Measurements from ENCODE around the gene CASK. TPM values are rescaled to one million over a fixed set of nuclear protein-coding genes. Genes with fewer than 3 reads are reported as not detected.
"Not testable (repeated sequence)": the region's sequence is repeated elsewhere in the genome, so short reads cannot be mapped to it uniquely, and the experiment has no call there.

The CASK gene
- total RNA-seq, 6 donors from 2014 or later = 25.1 to 61.6 (median 35.3) TPM

- Histone ChIP-seq H3K4me1 (no peaks in the 10 kb centered on the region), H3K9me3 (peaks cover 0 to 17% (median 0%) of the 10 kb centered on the region in 4 donors), H3K27ac (no peak overlapping the region), H3K27me3 (no peaks in the 10 kb centered on the region), H3K36me3 (no peaks in the 10 kb centered on the region), H3K4me3 (no peak overlapping the region)
- TF ChIP-seq POLR2AphosphoS5 (IDR thresholded peaks at IDR 0.05) (no peak), CTCF (IDR thresholded peaks at IDR 0.05) (no peak), EP300 (IDR thresholded peaks at IDR 0.05) (no peak), POLR2A (IDR thresholded peaks at IDR 0.05) (no peak)
- ATAC-seq (ENCODE audit: low FRiP score in 2 of 2) (no peak), DNase-seq (no peak)
- 91 to 93% methylated on average over 3 of the region's 3 CpGs for WGBS, 2 donors
These were observed 201.1 kb downstream of the CASK start for GRCh38 chrX:41722214-41722613.

GRCh38 chrX:41721590-41721989 is 201.8 kb downstream of the CASK start:
- Histone ChIP-seq H3K27ac (no peak overlapping the region), H3K4me3 (no peak overlapping the region), H3K27me3 (no peaks in the 10 kb centered on the region), H3K4me1 (no peaks in the 10 kb centered on the region), H3K9me3 (peaks cover 0 to 23% (median 0%) of the 10 kb centered on the region in 4 donors), H3K36me3 (no peaks in the 10 kb centered on the region)
- DNase-seq (no peak), ATAC-seq (ENCODE audit: low FRiP score in 2 of 2) (no peak)
- TF ChIP-seq EP300 (IDR thresholded peaks at IDR 0.05) (no peak), POLR2A (IDR thresholded peaks at IDR 0.05) (no peak), POLR2AphosphoS5 (IDR thresholded peaks at IDR 0.05) (no peak), CTCF (IDR thresholded peaks at IDR 0.05) (no peak)
- WGBS, 2 donors = 65 to 92% methylated on average over 1 of the region's 1 CpG

- peaks cover 0 to 23% (median 0%) of the 10 kb centered on the region in 4 donors for H3K9me3 ChIP-seq
- H3K27ac ChIP-seq = no peak overlapping the region
- no peak overlapping the region for H3K4me3 ChIP-seq
- no peak for ATAC-seq (ENCODE audit: low FRiP score in 2 of 2)
- H3K36me3 ChIP-seq = no peaks in the 10 kb centered on the region
- H3K27me3 ChIP-seq = no peaks in the 10 kb centered on the region
- TF ChIP-seq POLR2AphosphoS5 (IDR thresholded peaks at IDR 0.05) (no peak), EP300 (IDR thresholded peaks at IDR 0.05) (no peak), POLR2A (IDR thresholded peaks at IDR 0.05) (no peak), CTCF (IDR thresholded peaks at IDR 0.05) (no peak)
- WGBS, 2 donors = 54 to 84% methylated on average over 3 of the region's 3 CpGs
- DNase-seq = no peak
- no peaks in the 10 kb centered on the region for H3K4me1 ChIP-seq
These were observed 203.1 kb downstream of the CASK start for GRCh38 chrX:41720125-41720779.

- not testable (repeated sequence) for H3K27ac ChIP-seq; H3K27me3 ChIP-seq; ATAC-seq (ENCODE audit: low FRiP score in 2 of 2); H3K4me1 ChIP-seq; H3K4me3 ChIP-seq; H3K36me3 ChIP-seq; DNase-seq
- 82 to 89% methylated on average over 6 of the region's 6 CpGs for WGBS, 2 donors
- H3K9me3 ChIP-seq = peaks cover 0 to 23% (median 0%) of the 10 kb centered on the region in 4 donors
These were observed 203.7 kb downstream of the CASK start for GRCh38 chrX:41719610-41720009.

GRCh38 chrX:41718481-41719235 is 204.7 kb downstream of the CASK start:
- H3K27ac ChIP-seq = no peak overlapping the region
- H3K9me3 ChIP-seq = peaks cover 0 to 23% (median 0%) of the 10 kb centered on the region in 4 donors
- H3K4me1 ChIP-seq = no peaks in the 10 kb centered on the region
- H3K4me3 ChIP-seq = no peak overlapping the region
- DNase-seq (no peak), ATAC-seq (ENCODE audit: low FRiP score in 2 of 2) (no peak)
- H3K36me3 ChIP-seq = no peaks in the 10 kb centered on the region
- 87 to 93% methylated on average over 3 to 4 of the region's 4 CpGs for WGBS, 2 donors
- H3K27me3 ChIP-seq = no peaks in the 10 kb centered on the region
- TF ChIP-seq CTCF (IDR thresholded peaks at IDR 0.05) = no peak
- no peak for TF ChIP-seq EP300 (IDR thresholded peaks at IDR 0.05)
- TF ChIP-seq POLR2A (IDR thresholded peaks at IDR 0.05) = no peak
- TF ChIP-seq POLR2AphosphoS5 (IDR thresholded peaks at IDR 0.05) = no peak

Measured in upper lobe of left lung (tissue), 6 donors.